Activated CD4-positive, CD25-positive, alpha-beta regulatory T cell treated with anti-CD3 and anti-CD28 coated beads, Interleukin-2, amount 50 U/mL, for 16 hours (primary cell): ENCODE results near the gene TBXAS1.

Source experiments
- DNase-seq: peaks from one replicate; pipeline ENCODE4 v3.0.0-alpha.2; 2020; ENCODE audit warnings: low read depth, low spot score

Gene TBXAS1

GRCh38 chr7:140048138-140048537, 219.1 kb downstream of the TBXAS1 start:
- DNase-seq = no peak

- DNase-seq = no peak
Observed at GRCh38 chr7:140048989-140049338, 219.9 kb downstream of the TBXAS1 start.

- DNase-seq = no peak
Observed at GRCh38 chr7:140049339-140050024, 220.4 kb downstream of the TBXAS1 start.

GRCh38 chr7:140050100-140050499, 221.0 kb downstream of the TBXAS1 start:
- no peak for DNase-seq

- DNase-seq = no peak
Observed at GRCh38 chr7:140051820-140052219, 222.8 kb downstream of the TBXAS1 start.

GRCh38 chr7:140053812-140054539, 224.9 kb downstream of the TBXAS1 start:
- no peak for DNase-seq

GRCh38 chr7:140054751-140055150, 225.7 kb downstream of the TBXAS1 start:
- no peak for DNase-seq

- no peak for DNase-seq
Observed at GRCh38 chr7:140055833-140056232, 226.8 kb downstream of the TBXAS1 start.

- no peak for DNase-seq
Observed at GRCh38 chr7:140056431-140057142, 227.5 kb downstream of the TBXAS1 start.

- DNase-seq = no peak
Observed at GRCh38 chr7:140057143-140057535, 228.1 kb downstream of the TBXAS1 start.

GRCh38 chr7:140058517-140058916, 229.5 kb downstream of the TBXAS1 start:
- DNase-seq = no peak

GRCh38 chr7:140059273-140060242, 230.5 kb downstream of the TBXAS1 start:
- DNase-seq = peak; percentile 4

GRCh38 chr7:140060243-140060630, 231.2 kb downstream of the TBXAS1 start:
- no peak for DNase-seq

- no peak for DNase-seq
Observed at GRCh38 chr7:140060788-140061606, 231.9 kb downstream of the TBXAS1 start.

- no peak for DNase-seq
Observed at GRCh38 chr7:140061607-140061930, 232.5 kb downstream of the TBXAS1 start.

GRCh38 chr7:140062118-140062527, 233.1 kb downstream of the TBXAS1 start:
- DNase-seq = peak; percentile 14

GRCh38 chr7:140062528-140063299, 233.7 kb downstream of the TBXAS1 start, which contains the start of gene PARP12:
TSS of gene PARP12 (minus strand) at chr7:140062951. CDS start at chr7:140062847, 104 bp downstream.
- DNase-seq = peak; percentile 70

- DNase-seq = no peak
Observed at GRCh38 chr7:140067052-140067451, 238.0 kb downstream of the TBXAS1 start.

GRCh38 chr7:140068033-140068432, 239.0 kb downstream of the TBXAS1 start:
- DNase-seq = no peak
